Activated naive CD4-positive, alpha-beta T cell treated with anti-CD3 and anti-CD28 coated beads, Interleukin-2, amount 10 ng/mL, durations not matched to agents 5 hours and 36 hours (primary cell): ENCODE measurements around the gene HFM1. TPM values are rescaled to one million over a fixed set of nuclear protein-coding genes. Genes with fewer than 3 reads are reported as not detected.

Source experiments
- total RNA-seq, 2 experiments: library from RNA; stranded (reverse); gene quantifications; one replicate each; pipeline ENCODE4 v1.2.3, GENCODE V29; 2021

The HFM1 gene, protein sequence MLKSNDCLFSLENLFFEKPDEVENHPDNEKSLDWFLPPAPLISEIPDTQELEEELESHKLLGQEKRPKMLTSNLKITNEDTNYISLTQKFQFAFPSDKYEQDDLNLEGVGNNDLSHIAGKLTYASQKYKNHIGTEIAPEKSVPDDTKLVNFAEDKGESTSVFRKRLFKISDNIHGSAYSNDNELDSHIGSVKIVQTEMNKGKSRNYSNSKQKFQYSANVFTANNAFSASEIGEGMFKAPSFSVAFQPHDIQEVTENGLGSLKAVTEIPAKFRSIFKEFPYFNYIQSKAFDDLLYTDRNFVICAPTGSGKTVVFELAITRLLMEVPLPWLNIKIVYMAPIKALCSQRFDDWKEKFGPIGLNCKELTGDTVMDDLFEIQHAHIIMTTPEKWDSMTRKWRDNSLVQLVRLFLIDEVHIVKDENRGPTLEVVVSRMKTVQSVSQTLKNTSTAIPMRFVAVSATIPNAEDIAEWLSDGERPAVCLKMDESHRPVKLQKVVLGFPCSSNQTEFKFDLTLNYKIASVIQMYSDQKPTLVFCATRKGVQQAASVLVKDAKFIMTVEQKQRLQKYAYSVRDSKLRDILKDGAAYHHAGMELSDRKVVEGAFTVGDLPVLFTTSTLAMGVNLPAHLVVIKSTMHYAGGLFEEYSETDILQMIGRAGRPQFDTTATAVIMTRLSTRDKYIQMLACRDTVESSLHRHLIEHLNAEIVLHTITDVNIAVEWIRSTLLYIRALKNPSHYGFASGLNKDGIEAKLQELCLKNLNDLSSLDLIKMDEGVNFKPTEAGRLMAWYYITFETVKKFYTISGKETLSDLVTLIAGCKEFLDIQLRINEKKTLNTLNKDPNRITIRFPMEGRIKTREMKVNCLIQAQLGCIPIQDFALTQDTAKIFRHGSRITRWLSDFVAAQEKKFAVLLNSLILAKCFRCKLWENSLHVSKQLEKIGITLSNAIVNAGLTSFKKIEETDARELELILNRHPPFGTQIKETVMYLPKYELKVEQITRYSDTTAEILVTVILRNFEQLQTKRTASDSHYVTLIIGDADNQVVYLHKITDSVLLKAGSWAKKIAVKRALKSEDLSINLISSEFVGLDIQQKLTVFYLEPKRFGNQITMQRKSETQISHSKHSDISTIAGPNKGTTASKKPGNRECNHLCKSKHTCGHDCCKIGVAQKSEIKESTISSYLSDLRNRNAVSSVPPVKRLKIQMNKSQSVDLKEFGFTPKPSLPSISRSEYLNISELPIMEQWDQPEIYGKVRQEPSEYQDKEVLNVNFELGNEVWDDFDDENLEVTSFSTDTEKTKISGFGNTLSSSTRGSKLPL (N-terminal part only)
- not detected for total RNA-seq

DNA sequence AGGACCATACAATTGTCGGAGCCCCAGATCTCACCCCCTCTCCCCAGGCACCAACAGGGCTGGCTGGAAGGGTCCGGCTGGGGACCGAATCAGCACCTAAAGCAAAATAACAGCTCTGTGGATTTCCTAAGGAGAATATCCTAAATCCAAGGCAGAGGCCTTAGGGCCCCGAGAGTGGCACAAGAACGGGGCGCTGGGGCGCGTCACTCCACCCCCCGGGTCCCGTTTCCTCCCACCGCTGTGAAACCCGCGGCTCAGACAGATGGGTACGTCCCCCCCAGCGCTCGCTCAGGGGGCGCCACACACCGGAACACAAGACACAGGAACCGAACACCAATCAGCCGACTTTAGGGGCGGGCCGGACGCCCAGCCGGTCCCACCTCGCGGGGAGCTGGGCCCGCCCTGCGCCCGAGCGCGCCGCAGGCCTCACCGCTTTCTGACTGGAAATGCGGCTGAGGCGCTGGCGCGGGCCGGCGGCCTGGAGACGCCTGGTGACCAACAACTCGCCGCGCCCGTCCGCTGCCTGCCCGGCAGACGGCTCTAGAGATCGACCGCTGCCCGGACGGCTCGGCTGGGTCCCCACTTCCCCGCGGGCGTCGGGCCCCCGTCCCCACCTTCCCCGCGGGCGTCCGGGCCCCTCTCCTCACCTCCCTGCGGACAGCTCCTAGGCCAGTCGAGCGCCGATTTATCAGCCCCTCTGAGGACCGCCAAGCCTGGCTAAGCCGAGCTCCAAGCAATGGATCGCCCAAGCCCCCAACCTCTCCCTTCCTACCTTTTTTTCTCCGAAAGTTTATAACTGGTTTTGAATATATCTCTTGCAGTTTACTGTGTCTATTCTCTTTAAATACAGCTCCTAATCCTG, at the start of gene HFM1:
TSS of gene HFM1 (minus strand) at position 687 of the 862 bp plus-strand sequence. CDS start 3,755 bp downstream, outside the sequence.

Other genes starting within 250 kb of the HFM1 start
- gene CDC7, start 96.0 kb upstream of the HFM1 start, total RNA-seq: 10 to 100 TPM; 16.4 to 18.4 TPM